Activated T-cell treated with anti-CD3 and anti-CD28 coated beads for 24 hours (primary cell): ENCODE data around the gene KLHDC9.
"Not testable (repeated sequence)": the region's sequence is repeated elsewhere in the genome, so short reads cannot be mapped to it uniquely, and the experiment has no call there.

ENCODE experiments used
- DNase-seq: peaks from one replicate; pipeline ENCODE4 v3.0.0-alpha.2; 2020; ENCODE audit warnings: low read depth

KLHDC9 gene, protein sequence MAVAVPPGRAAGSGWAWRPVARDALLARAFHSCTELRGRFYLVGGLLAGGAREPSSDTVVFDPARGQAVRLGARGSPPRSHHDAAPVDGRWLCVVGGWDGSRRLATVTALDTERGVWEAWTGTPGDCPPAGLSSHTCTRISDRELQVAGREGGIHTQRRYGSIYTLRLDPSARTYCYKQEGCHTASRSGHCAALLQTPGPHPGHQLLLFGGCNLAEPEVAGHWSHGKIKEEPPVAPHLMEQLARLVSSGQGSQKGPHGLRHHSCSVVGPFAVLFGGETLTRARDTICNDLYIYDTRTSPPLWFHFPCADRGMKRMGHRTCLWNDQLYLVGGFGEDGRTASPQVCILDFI

DNA sequence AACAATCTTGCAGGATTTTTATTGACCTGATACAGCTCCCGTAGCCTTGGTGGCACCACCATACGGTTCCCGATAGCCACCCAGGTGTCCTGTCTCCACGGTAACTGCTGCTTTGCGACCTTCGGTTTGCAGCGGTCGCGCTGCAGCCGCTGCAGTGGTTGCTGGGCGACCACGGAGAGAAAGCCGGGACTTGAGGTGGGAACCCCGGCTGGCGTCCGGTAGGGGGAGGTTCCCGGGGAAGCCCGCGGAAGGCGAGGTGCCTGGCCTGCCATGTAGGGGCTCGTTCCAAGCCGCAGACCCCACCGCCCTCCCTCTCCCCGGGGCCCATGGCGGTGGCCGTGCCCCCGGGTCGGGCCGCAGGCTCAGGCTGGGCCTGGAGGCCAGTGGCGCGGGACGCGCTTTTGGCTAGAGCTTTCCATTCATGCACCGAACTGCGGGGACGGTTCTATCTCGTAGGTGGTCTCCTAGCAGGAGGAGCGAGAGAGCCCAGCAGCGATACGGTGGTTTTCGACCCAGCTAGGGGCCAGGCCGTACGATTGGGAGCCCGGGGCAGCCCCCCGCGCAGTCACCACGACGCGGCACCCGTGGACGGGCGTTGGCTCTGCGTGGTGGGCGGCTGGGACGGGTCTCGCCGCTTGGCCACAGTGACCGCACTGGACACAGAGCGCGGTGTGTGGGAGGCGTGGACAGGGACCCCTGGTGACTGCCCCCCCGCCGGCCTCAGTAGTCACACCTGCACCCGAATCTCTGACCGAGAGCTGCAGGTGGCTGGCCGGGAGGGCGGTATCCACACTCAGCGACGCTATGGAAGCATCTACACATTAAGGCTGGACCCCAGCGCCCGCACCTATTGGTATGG, at the start of gene KLHDC9:
TSS of gene KLHDC9 (plus strand) at position 152 of the 859 bp plus-strand sequence. CDS start at position 327, 175 bp downstream.
- DNase-seq, result peak; percentile 63

DNA sequence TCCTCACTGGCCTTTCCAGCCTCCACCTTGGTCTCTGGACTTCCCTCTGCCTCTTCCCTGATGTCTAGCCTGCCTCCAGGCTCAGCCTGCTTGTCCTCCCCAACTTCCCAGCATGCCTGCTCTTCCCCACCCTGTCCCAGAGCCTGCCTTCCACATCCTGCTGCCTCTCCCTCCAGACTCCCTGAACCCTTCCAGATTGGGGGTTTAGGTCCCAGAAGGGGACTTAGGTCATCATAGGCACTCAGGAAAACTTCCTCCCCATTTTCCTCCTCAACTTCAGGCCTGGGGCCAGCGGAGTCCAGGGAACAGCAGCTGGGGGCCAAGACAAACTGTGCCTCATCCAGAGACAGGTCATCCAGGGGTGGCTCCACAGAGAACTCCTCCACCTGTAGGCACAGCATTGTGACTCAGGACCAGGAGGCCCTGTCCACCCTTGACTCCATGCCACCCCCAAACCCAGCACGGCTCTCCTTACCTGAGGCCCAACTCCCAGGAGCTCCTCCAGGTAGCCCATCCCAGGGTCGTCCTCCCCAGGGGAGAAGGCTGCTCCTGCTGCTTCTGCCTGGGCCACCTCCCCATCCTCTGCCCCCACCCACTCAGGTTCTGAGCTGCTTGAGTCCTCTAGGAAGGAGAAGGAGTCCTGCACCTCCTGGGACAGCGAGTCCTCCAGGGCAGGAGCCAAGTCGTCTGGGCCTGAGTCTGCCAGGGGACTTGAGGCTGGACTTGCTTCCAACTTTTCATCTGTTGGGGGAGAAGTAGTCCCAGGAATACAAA, 49.0 kb upstream of the KLHDC9 start:
- no peak for DNase-seq

DNA sequence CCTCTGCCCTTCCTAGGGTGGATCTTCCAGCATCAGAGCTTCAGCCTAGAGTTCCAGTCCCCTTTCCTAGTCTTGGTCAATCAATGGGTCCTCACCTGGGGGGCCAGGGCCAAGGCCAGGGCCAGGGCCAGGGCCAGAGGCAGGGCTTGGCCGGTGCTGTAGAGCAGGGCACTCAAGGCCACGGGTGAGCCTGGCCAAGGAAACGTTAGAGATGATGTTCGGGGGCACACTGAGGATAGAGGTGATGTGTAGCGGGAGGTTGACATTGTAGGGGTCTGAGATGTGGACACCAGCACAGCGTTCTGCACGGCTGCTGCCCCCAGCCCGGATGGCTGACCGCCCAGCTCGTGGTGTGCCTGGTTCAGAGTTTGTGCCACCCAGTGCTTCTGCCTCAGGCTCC, 46.9 kb upstream of the KLHDC9 start:
- no peak for DNase-seq

DNA sequence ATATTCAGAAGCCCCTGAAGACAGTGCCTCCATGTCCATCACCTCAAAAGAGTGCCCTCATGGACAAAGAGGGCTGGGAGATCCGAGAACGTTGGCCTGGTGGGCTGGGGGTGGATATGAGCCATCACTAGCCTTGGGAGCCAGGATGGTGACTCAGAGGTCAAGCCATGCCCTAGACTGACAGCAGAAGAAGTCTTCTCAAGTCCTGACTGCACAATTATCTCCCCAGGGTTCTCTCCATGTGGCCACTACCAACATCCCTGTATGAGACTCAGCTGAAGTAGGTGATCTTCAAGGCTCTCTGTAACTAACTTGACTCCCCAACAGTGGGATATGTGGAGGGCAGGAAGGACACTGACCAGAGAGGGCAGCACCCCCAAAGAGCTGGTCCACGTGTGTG, 45.3 kb upstream of the KLHDC9 start:
- DNase-seq, result no peak

DNA sequence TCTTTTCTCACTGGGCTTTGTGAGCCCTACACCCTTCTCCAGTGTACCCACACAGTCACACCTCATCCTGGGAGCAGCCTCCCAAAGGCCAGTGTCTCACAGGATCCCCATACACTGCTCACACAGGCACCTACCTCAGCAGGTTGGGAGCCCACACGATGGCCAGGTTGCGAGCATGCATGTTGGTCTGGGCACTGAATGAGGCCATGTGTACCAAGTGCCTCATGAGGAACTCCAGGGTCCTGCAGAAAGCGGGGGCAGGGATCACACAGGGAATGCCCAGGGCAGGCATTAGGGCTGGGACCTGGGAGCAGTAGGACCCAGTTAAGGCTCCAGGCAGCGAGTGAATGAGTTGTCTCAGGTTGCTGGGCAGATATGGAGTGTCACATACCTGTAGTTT, 43.9 kb upstream of the KLHDC9 start:
- no peak for DNase-seq

DNA sequence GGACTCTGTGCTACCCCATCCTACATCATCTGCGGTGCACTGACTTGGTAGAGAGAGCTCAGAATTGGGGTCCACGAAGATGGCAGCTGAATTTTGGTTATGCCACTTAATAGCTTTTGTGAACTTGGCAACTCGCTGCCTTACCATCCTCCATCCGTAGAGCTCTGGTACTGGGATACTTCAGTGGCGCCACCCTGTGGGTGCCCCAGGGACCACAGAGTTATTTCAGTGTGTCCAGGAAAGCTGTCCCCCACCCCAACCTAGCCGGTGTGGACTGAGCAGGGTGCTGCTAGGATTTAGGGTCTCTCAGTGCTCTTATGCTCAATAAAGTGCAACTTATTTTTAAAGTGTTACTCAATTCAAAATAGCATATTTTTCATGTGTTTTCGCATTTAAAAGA, 43.4 kb upstream of the KLHDC9 start:
- DNase-seq, result no peak

DNA sequence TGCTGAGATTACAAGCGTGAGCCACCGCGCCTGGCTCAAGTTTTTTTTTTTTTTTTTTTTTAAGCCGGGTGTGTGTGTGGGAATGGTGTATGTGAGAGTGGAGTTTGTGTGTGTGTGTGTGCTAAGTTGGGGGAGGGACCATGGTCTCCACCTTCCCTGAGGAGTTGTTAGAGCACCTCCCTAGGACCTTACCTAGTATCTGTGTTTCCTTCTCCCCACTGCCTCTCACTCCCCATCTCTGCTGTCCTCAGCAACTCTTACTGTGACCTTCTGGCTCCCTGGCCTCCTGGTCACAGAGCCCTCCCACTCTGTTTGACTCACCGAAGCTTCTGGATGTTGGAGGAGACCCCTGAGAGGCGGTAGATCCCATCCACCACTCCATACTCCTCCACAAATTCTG, 38.9 kb upstream of the KLHDC9 start:
- no peak for DNase-seq

DNA sequence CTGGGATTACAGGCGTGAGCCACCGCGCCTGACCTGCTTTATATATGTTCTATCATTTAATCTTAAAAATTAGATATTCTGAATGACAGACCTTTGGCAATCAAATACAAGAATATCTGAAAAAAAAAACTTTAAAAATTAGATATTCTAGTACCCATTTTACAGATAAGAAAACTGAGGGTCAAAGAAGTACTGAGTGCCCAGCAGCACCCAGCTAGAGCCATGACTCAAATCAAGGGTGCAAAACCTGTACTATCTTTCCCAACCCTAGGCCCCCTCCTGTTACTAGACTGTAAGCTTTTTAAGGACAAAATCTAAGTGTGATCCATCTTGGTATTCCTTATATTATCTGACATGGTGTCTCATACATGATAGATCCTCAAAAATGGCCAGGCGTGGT, 36.7 kb upstream of the KLHDC9 start:
- no peak for DNase-seq

DNA sequence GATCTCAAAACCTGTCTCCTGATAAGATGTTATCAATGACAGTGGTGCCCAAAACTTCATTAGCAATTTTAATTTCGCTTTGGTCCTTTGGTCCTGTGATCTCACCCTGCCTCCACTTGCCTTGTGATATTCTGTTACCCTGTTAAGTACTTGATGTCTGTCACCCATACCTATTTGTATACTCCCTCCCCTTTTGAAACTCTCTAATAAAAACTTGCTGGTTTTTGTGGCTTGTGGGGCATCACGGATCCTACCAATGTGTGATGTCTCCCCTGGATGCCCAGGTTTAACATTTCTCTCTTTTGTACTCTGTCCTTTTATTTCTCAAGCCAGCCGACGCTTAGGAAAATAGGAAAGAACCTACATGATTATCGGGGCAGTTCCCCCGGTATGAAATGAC, 34.2 kb upstream of the KLHDC9 start:
- DNase-seq, result not testable (repeated sequence)

DNA sequence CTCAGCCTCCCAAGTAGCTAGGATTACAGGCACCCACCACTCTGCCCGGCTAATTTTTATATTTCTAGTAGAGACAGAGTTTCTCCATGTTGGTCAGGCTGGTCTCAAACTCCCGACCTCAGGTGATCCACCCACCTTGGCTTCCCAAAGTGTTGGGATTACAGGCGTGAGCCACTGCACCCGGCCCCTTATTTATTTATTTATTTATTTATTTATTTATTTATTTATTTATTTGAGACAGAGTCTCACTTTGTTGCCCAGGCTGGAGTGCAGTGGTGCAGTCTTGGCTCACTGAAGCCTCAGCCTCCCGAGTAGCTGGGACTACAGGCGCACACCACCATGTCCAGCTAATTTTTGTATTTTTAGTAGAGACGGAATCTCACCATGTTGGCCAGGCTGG, 32.5 kb upstream of the KLHDC9 start:
- not testable (repeated sequence) for DNase-seq

DNA sequence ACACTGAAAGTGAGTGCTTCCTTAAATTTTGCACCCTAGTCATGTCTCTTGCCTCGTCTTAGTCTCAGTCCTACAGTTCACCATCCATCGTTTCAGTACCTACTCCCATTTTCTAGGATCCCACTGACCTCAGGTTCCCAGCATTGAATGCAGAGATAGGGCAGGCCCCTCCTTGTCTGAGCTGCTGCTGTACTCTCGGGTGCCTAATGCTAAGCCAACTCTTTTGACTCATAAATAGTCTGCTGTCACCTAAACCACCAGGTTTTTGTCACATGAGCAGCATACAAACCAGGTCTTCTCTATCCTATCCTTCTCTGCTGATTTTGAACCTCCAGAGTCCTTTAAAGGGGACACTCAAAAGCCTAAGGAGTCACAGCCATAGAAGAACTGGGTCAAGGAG, 31.5 kb upstream of the KLHDC9 start:
- DNase-seq, result no peak

DNA sequence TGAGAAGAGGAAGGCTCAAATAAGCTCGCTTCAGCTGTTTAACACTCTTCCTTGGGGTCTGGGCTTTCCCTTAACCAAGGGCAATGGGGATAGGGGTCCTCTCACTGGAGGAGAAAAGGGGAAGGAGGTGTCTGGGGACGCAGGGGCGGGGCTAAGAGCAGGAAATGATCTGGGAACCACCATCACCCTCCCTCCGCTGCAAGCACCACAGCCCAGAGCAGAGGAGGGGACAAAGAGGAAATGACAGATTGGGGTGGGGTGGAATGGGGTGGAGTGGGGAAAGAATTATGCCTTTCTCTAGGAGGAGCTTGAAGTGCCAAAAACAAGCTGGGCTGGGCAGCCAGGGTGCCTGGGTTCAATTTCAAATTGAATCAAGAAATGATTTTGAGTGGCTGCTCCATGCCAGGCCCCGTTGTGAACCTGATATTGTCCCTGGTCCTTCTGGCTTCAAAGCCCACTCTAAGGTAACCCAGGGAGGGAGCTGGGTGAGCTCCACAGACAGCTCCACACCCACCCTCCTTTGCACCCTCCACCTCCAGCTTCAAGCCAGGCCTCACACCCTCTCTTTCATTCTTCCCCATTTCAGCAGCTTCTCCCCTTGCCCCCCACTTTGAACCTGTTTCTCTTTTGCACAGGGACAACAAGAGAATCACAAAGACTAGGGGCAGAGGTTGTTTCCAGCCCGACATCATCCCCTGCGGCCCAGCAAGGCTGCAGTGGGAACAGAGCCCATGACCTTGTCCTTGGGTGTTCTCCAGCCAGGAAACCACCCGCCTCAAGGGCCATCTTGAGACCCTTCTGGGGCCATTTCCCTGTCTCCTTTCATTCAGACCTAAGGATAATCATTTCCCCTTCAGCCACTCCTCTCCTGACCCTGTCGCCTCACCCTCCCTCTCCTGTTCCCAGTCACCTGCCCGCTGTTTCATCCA, 29.6 kb upstream of the KLHDC9 start:
- peak; percentile 72 for DNase-seq

DNA sequence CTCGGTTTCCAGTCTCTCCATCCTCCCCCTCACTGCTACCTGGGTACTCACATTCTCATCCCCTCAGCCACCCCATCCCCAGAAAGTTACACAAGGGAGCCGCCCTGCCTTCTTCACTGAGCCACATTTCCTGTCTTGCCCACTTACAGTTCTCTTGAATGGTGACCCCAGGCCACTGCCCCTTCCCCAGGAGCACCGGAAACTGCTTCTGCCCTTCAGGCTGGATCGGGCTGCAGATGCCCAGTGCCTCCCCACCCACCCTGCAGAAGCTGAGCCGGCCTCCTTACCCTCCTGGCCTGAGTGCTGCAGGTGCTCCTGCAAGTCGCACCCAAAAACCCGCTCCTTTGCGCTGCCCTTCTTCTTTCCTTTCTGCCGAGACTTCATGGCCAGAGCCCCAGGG, 28.9 kb upstream of the KLHDC9 start:
- DNase-seq, result peak; percentile 11

DNA sequence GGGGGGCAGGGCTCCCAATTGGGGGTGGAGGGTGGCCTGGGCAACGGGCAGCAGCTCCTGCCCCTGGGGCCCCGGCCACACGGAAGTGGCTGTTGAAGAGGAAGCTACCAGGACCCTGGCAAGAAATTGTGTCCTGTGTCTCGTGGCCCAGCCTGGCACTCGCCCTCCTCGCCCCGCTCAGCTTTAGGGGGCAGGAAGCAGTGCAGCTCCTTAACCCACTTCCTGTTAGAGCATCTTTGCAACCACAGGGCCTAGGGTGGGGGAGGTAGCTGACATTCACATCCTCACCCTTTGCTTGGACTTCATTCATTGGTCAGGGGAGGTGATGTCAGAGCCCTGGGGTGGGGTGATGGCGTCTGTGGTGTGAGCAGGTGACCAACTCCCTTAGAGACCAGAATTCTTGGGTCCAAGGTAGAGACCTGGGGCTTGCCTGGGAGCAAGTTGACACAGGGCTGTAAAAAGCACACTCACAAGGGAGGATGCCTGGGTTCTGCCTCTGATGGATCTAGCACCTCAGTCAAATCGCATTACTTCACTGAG, 28.4 kb upstream of the KLHDC9 start, which contains the start of gene ARHGAP30:
TSS of gene ARHGAP30 (minus strand) at position 161 of the 540 bp plus-strand sequence. CDS start 267 bp downstream, outside the sequence.
- peak; percentile 74 for DNase-seq

DNA sequence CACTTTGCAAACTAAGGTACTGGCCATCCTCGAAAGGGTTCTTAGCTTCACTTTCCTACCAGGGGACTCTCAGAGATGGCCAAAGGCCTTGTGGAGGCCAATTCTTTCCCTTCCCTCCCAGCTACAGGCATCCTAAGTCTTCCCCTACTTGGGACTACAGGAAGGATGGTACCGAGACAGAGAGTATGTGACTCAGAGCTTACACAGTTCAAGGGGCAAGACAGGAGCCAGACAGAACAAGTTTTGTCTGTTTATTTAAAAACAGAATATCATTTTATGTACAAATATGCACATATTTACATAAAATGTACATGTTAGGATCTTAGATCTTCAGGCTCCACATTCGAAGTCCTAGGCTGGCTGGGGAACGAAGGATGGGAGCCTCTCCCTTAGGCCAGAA, 27.4 kb upstream of the KLHDC9 start:
- DNase-seq, result no peak

DNA sequence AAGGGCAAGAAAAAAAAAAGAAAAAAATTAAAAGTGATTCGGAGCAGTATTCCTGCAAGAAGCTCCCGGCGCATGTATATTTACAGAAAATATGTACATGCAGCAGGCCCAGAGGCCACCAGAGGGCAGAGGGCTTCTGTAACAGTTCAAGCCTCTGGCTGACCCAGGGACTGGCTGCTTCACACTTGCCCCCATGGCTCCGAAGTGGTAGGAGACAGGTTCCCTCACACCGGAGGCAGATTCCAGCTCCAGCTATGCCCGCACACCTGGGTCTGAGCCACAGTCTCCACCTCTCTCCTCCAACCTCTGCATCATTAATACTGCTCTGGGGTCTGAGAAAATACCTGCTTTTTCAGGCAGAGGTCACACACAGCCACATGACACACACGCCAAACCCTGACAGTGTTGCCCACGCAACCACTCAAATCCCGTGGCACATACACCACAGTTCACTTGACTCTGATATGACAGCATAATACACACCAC, 26.2 kb upstream of the KLHDC9 start:
- peak; percentile 24 for DNase-seq

DNA sequence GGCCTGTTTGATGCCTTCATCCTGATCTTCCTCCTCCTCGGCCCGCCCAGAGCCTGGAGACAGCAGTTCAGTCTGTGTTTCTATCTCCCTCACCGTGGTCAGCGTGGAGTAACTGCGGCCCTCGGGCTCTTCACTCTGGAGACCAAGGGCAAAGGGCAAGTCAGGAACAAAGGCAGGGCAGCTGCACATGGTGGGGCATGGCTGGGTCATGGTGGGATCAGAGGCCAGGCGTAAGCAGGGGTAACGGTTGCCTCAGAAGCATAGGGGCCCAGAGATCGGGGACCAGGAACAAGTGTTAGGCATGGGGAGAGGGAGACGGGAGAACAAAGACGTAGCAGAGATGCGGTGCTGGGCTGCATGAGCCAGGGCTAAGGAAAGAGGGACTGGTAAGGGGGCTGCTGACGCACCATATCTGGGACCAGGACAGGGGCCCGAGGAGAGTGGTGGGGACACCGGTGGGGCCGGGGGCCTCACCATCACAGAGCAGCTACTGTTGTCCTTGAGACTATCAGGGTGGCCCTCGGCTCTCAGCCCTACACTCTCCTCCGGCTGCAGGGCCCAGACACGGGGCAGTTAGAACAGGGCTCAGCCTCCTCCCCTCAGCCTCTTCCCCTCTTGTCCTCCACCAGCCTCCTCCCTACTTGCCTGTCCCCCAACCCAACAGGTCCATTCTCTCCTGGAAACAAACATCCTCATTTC, 25.3 kb upstream of the KLHDC9 start:
- DNase-seq, result no peak

DNA sequence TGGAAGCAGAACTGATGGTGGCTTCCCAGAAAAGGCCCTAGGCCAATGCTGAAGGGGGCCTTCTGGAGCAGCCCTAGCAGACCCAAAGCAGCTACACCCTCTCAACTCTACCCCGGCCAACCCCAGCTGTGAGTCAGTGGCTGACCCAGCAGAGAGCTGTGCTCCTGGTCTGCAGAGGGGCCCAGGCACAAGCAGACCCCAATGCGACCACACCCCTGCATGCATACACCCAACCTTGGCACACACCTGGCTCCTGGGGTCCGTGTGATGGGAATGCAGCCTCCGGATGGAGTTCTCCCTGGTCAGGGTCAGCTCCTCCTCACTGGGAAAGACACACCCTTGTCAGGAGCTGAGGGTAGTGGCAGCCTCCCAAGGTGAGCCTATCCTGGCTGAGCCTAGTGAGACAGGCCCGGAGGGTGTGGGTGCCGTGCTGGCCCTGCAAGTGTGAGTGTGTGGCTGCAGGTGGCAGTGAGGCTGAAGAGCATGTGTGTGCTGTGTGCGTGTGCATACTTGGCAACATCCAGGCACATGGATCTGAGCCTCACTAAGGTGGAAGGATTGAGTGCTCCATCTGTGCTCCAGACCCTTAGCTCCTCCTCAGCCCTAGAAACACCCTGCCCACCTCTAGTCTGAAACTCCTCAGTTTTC, 24.6 kb upstream of the KLHDC9 start:
- DNase-seq, result no peak

DNA sequence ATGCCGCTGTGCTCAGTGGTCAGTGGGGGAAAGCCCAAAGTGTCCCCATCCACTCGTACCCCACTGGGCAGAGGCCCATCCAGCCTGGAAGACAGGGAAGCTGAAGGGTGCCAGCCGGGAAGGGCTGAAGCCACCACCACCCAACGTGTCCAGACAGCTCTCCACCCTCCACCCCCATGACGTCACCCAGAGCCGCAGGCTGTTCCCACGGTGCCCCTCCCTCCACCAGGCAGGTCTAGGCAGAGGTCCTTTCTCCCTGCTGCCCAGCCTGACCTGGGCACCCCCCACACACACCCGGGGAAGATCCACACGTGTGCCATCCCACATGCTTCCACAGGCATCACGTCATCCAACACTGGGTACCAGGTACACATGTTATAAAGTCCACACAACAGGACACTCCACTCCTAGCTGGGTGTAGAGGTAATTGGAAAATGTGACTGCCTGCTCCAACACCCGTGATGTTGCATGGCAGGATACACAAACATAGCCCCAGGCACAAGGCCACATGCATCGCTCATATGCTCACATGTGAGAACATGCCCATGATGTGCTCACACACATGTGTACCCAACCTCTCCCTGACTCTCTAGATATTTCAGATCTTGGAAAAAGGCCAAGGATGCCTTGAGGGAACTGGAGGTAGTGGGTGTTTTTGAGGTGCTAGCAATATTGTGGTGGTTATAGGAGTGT, 23.3 kb upstream of the KLHDC9 start:
- no peak for DNase-seq
